ENCODE results near the gene CMKLR1.
A peak's percentile ranks its signal among the peaks of the same experiment; 100 is the strongest.

Gene CMKLR1

DNA sequence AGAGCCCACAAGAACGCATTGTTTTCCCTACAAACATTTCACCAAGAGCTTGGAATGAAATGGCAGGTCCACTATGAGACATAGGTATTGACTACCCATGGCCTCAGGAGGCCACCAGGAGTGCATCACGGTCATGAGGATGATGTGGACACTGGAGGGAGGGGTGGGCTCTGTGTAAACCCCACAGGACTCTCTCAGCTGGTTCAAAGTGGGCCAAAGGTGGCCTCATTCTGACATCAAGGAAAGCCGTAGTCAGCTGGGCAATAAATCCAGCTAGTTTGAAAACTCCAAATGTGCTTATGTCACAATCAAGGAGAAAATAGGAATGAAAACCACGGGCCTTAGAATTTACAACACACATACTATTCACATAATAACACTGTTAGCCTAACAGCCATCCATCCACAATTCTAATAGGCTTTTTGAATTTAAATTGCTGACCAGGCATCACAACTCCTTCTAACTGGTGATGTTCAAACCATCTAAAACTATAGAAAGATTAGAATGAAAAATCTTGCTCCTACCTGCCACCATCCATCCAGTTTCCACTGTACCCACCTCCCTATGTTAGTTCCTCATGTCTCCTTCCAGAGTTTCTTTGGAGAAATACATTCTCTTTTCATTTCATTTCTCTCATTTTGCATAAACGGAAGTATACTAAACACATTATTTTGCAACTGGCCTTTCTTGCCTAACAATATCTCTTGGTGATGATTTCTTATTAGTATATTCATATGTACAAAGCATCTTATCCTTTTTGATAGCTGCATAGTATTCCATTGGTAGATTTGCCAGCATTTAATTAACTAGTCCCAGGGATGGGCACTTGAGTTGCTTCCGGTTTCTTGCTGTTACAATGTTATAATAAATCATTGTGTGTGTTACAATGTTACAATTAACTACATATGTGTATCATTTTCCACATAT, 21.5 kb downstream of the CMKLR1 start:
- DNase-seq (ENCODE audit: low read depth): no peak
- TF ChIP-seq, protein P1, sequence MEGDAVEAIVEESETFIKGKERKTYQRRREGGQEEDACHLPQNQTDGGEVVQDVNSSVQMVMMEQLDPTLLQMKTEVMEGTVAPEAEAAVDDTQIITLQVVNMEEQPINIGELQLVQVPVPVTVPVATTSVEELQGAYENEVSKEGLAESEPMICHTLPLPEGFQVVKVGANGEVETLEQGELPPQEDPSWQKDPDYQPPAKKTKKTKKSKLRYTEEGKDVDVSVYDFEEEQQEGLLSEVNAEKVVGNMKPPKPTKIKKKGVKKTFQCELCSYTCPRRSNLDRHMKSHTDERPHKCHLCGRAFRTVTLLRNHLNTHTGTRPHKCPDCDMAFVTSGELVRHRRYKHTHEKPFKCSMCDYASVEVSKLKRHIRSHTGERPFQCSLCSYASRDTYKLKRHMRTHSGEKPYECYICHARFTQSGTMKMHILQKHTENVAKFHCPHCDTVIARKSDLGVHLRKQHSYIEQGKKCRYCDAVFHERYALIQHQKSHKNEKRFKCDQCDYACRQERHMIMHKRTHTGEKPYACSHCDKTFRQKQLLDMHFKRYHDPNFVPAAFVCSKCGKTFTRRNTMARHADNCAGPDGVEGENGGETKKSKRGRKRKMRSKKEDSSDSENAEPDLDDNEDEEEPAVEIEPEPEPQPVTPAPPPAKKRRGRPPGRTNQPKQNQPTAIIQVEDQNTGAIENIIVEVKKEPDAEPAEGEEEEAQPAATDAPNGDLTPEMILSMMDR (IDR thresholded peaks at IDR 0.05; ENCODE audit: low read length, missing control alignments): no peak
- H3K4me3 ChIP-seq (replicated peaks; ENCODE audit: low read depth, low read length): no peak overlapping the region

DNA sequence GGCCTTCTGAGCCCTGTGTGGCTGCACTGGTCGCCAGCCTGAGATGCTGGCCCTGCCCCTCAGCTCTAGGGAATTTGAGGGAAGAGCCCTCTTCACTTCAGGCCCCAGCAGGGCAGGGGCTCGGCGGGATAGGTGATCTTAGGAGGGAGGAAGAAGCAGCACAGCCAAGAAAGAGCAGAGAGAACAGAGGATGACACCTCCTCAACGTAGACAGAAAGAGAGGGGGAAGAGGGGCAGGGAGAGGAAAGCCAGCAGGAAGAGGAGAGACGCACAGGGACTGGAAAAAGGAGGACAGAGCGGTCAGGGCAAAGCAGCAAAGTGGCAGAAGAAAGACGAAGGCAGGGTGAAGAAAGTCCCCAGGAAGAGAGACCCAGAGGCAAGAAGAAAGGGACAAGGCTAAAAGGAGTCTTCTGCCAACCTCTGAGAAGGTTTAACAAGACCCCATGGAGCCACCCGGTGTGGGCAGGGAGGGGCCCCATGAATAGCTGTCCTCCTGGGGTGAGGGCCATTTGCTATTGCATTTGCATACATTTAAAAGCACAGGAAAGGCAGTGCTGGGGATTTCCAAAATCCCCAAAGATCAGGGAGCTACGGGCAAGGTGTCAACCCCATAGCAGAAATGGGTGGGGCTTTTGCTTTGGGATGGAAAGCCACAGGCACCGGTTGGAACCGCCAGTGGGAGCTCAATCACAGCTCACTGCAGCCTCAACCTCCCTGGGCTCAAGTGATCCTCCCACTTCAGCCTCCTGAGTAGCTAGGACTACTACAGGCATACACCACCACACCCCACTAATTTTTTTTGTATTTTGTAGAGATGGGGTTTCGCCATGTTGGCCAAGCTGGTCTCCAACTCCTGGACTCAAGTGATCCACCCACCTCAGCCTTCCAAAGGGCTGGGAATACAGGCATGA, 22.7 kb downstream of the CMKLR1 start:
- TF ChIP-seq, protein P1 (IDR thresholded peaks at IDR 0.05; ENCODE audit: low read length, missing control alignments): no peak
- no peak overlapping the region for H3K4me3 ChIP-seq (replicated peaks; ENCODE audit: low read depth, low read length)
- no peak for DNase-seq (ENCODE audit: low read depth)

DNA sequence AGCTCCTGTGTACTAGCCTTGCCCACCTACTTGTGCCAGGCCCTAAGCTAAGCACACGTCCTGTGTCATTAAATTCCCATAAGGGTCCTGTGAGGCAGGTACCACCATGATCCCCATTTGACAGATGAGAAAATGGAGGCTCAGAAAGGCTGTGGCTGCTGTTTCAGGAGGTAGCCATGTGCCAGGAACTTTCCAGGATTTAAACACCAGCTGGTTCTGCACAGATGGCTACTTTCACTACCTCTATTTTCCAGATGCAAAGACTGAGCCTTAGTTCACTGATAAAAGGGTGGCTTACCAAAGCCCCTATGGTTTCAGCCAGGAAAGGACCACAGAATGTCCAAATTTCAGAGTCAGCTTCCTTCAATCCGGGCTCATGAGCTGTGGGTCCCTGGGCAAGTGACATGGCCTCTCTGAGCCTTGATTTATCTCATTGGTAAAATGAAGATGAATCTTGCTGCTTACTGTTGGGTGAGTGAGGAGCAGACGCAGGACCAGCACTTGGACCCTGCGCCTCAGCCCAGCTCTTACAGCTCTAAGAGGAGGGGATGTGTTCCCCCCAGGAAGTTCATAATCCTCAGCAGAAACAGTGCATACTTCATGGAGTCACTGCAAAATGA, 23.5 kb downstream of the CMKLR1 start:
- TF ChIP-seq, protein P1 (IDR thresholded peaks at IDR 0.05; ENCODE audit: low read length, missing control alignments): no peak
- no peak overlapping the region for H3K4me3 ChIP-seq (replicated peaks; ENCODE audit: low read depth, low read length)
- DNase-seq (ENCODE audit: low read depth): no peak

DNA sequence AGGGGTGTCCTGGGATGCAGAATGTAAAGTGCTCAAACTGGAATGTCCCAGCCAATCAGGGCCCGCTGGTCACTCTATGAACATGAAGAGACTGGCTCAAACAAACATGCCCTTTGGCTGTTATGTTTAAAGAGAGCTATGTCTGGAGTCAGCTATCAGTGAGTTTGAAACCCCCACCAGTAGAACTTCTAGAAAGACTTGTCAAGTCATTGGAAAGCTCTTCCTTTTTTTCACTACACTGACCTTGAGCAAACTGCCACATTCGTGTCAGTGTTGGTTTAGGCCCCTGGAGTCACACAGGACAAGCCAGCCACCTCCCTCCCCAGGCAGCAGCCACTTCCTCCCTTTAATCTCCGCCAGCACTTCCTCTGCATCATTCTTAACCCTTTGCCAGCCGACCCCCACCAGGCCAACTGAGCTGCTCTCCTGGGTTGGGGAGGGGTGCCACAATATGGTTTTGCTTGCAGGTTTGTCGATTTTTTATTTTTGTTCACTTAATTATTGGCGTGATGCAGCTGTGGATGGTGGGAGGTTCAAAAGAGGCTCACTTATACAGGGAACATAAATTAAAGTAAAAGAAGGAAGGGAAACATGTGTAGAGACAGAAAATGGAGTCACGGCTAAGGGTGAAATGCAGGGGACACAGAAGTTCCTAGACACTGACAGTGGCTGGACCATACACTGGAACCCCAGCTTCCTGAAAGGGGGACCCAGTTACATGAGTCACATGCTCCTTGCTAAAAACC, 25.3 kb downstream of the CMKLR1 start:
- no peak overlapping the region for H3K4me3 ChIP-seq (replicated peaks; ENCODE audit: low read depth, low read length)
- TF ChIP-seq, protein P1 (IDR thresholded peaks at IDR 0.05; ENCODE audit: low read length, missing control alignments): no peak
- no peak for DNase-seq (ENCODE audit: low read depth)

DNA sequence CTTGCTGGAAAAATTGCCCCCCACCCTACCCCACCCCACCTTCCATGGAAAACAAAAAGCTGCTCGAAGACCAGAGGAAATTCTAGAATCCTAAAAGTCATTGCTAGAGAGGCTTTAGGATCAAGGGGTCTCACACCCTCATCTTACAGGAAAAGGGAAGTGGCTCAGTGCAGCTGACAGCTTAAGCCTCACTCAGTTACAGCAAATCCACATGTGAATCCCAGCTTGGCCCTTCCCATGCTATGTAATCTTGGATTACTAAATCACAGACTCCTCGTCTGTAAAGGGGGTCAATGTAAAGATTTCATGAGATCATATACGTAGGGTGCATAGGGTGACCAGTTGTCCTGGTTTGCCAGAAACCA, 25.9 kb downstream of the CMKLR1 start:
- TF ChIP-seq, protein P1 (IDR thresholded peaks at IDR 0.05; ENCODE audit: low read length, missing control alignments): no peak
- H3K4me3 ChIP-seq (replicated peaks; ENCODE audit: low read depth, low read length): no peak overlapping the region
- no peak for DNase-seq (ENCODE audit: low read depth)

DNA sequence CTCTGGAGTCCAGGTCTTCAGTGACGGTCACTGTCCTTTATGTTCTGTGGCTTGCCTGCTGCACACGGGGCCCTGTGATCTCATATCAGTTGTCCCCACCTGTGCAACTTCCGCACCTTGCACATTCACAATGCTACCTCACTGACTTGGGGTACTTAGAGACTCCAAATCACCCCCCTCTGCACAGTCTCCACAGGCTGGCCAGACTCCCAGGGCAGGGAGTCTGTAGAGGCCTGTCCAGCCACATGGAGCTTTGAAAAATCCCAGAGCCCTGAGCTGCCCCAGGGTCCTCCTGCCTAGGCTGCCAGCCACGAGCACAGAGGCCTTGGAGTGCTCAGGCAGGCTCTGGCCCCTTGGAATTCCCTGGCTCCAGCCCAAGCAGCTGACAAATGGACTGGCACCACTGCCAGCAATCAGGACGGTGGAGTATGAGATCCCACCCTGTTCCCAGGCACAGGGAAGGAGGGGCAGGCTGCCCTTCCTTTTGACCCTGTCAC, 26.4 kb downstream of the CMKLR1 start:
- no peak overlapping the region for H3K4me3 ChIP-seq (replicated peaks; ENCODE audit: low read depth, low read length)
- TF ChIP-seq, protein P1 (IDR thresholded peaks at IDR 0.05; ENCODE audit: low read length, missing control alignments): no peak
- peak; percentile 24 for DNase-seq (ENCODE audit: low read depth)
